AG09319 (cell line): ENCODE data around the gene CLIP2.
A peak's percentile ranks its signal among the peaks of the same experiment; 100 is the strongest.

Experiments
- DNase-seq: peaks from one replicate; pipeline ENCODE4 v3.0.0-alpha.2; 2010; ENCODE audit warnings: low read depth; ENCODE audit errors: extremely low read depth
- CTCF ChIP-seq: IDR thresholded peaks from 2 replicates; pipeline ENCODE4 v1.5.1; 2011; ENCODE audit warnings: low read depth, mild to moderate bottlenecking, inconsistent platforms, low read length, moderate library complexity

Gene CLIP2

GRCh38 chr7:74275401-74275881 lies 13.8 kb upstream of the CLIP2 start:
- DNase-seq = no peak
- peak; percentile 43 for TF ChIP-seq CTCF

- no peak for DNase-seq
- no peak for TF ChIP-seq CTCF
Measured at GRCh38 chr7:74277636-74278035, 11.6 kb upstream of the CLIP2 start.

- no peak for TF ChIP-seq CTCF
- no peak for DNase-seq
Measured at GRCh38 chr7:74280985-74281384, 8.2 kb upstream of the CLIP2 start.

- no peak for TF ChIP-seq CTCF
- no peak for DNase-seq
Measured at GRCh38 chr7:74282748-74283459, 6.3 kb upstream of the CLIP2 start.

GRCh38 chr7:74283858-74284447 lies 5.3 kb upstream of the CLIP2 start:
- no peak for TF ChIP-seq CTCF
- DNase-seq = no peak

GRCh38 chr7:74284781-74285259 lies 4.4 kb upstream of the CLIP2 start:
- no peak for TF ChIP-seq CTCF
- DNase-seq = no peak

GRCh38 chr7:74286131-74286530 lies 3.1 kb upstream of the CLIP2 start:
- no peak for DNase-seq
- TF ChIP-seq CTCF = no peak
